Right ventricle myocardium superior (tissue), 1 donor: ENCODE data around the gene AVPR1B. TPM values are rescaled to one million over a fixed set of nuclear protein-coding genes. Genes with fewer than 3 reads are reported as not detected.

ENCODE experiments used
- ATAC-seq: fragments of 200-7000 bp; cut with Tn5 transposase; one replicate; pipeline ENCODE4 v1.9.1; 2020; ENCODE audit warnings: mild to moderate bottlenecking; ENCODE audit not compliant: poor library complexity
- DNase-seq: peaks from one replicate; pipeline ENCODE4 v3.0.0-alpha.2; 2020
- intact Hi-C: fragments of 100-400 bp; cut with DNase I; formaldehyde crosslinking; loops from one replicate; pipeline ENCODE4 v1.11.2; 2022
- total RNA-seq: library from RNA; stranded (reverse); fragmentation: NEBNext Ultra II Directional; extraction: Animal tissue kit (Norgen Biotek cat#: 25700); gene quantifications from one replicate; pipeline ENCODE4 v1.2.1, GENCODE V29; 2021
- donor health status: DM: no; HTN: yes; CAD: no; lungs with severe emphysema.

Gene AVPR1B
- total RNA-seq, 1 donor from 2014 or later = not detected

- ATAC-seq (no peak), DNase-seq (no peak)
- intact Hi-C loops = no loop called here
These were observed 2.2 kb downstream of the AVPR1B start for GRCh38 chr1:206114692-206115640.

- DNase-seq (no peak), ATAC-seq (no peak)
- intact Hi-C loops = no loop called here
These were observed 4.4 kb downstream of the AVPR1B start for GRCh38 chr1:206112600-206113301.

- intact Hi-C loops = no loop called here
- no peak for ATAC-seq
These were observed 5.8 kb downstream of the AVPR1B start for GRCh38 chr1:206111271-206111927.

GRCh38 chr1:206110820-206111219 lies 6.4 kb downstream of the AVPR1B start:
- DNase-seq (no peak), ATAC-seq (no peak)
- intact Hi-C loops = no loop called here

More at GRCh38 chr1:206111271-206111927, 5.8 kb downstream of the AVPR1B start:
- no peak for DNase-seq

DNA sequence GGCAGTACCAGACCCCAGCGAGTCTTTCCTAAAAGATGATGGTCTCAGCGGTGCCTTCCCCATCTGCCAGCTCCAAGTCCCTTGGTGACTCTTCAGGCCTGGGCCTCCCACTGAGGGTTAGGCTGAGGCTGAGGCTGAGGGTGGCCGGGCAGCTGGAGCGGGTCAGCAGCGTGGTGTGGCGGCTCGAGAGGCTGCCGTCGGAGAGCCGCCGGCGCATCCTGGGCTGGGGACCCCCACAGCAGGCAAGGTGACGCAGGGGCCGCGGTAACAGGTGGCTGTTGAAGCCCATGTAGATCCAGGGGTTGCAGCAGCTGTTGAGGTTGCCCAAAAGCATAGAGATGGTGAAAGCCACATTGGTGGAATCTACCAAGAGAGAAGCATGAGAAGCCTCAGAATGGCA lies 7.0 kb downstream of the AVPR1B start:
- DNase-seq = no peak
- intact Hi-C loops = no loop called here
- no peak for ATAC-seq

GRCh38 chr1:206109718-206110117 lies 7.5 kb downstream of the AVPR1B start:
- DNase-seq = no peak
- intact Hi-C loops = loop anchor here (10.0 kb wide), 1 partner anchor 315 kb away; no protein-coding TSS in a partner anchor
- ATAC-seq = no peak

DNA sequence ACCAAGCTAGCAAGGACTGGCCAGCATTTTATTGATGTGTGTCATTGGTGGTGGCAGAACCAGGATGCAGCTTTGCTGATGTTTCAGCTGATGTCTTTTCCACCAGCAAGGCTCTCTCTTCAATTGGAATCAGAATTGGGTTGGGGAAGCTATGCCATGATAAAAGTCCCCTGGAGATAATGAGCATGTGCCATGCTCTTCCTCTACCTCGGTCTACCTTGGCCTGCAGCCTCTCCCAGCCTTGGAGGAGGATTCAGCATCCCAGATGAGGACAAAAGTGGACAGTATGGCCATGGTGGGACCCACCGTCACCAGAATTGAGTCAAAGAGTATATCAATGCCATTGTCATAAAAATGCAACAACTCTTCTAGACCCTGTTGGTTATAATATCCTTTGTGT lies 8.6 kb downstream of the AVPR1B start:
- no peak for DNase-seq
- ATAC-seq = no peak
- intact Hi-C loops = loop anchor here (10.0 kb wide), 1 partner anchor 314 kb away; no protein-coding TSS in a partner anchor

DNA sequence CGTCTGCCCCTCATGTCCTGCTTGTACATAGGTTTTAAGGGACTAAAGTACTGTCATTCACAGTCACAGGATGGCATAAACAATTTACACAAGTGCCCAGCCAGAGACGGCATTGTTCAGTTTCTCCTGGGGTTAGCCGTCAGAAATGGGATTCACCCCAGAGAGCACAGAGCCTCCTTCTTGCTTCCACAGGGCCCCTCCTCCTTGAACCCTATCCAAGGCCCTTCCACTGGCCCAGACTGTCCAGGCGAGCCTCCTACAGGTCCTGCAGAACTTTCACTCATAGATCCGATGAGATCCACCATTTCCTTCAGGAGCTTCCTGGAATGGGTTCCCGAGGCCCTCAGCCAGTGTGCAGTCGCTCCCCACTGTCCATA lies 10.0 kb downstream of the AVPR1B start:
- no peak for ATAC-seq
- DNase-seq = no peak
- intact Hi-C loops = loop anchor here (2.0 to 10.0 kb wide), 3 partner anchors 74 to 312 kb away; no protein-coding TSS in a partner anchor

GRCh38 chr1:206106328-206107167 lies 10.6 kb downstream of the AVPR1B start:
- intact Hi-C loops = loop anchor here (2.0 to 10.0 kb wide), 3 partner anchors 74 to 312 kb away; no protein-coding TSS in a partner anchor
- ATAC-seq = peak; percentile 90
- peak; percentile 86 for DNase-seq

- ATAC-seq (no peak), DNase-seq (no peak)
- intact Hi-C loops = loop anchor here (10.0 kb wide), 1 partner anchor 311 kb away; no protein-coding TSS in a partner anchor
These were observed 11.7 kb downstream of the AVPR1B start for GRCh38 chr1:206105464-206105995.

DNA sequence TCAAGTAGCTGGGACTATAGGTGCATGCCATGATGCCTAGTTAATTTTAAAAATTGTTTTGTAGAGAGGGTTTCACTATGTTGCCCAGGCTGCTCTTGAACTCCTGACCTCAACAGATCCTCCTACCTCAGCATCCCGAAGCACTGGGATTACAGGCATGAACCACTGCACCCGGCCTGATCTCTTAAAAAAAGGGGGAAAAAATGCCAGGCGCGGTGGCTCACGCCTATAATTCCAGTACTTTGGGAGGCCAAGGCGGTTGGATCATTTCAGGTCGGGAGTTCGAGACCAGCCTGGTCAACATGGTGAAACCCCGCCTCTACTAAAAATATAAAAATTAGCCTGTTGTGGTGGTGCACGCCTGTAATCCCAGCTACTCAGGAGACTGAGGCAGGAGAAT lies 13.2 kb downstream of the AVPR1B start:
- intact Hi-C loops = loop anchor here (10.0 kb wide), 1 partner anchor 309 kb away; no protein-coding TSS in a partner anchor
- ATAC-seq (no peak), DNase-seq (no peak)

GRCh38 chr1:206102292-206102936 lies 14.8 kb downstream of the AVPR1B start:
- intact Hi-C loops = loop anchor here (10.0 kb wide), 1 partner anchor 308 kb away; no protein-coding TSS in a partner anchor
- DNase-seq = no peak
- ATAC-seq = no peak

DNA sequence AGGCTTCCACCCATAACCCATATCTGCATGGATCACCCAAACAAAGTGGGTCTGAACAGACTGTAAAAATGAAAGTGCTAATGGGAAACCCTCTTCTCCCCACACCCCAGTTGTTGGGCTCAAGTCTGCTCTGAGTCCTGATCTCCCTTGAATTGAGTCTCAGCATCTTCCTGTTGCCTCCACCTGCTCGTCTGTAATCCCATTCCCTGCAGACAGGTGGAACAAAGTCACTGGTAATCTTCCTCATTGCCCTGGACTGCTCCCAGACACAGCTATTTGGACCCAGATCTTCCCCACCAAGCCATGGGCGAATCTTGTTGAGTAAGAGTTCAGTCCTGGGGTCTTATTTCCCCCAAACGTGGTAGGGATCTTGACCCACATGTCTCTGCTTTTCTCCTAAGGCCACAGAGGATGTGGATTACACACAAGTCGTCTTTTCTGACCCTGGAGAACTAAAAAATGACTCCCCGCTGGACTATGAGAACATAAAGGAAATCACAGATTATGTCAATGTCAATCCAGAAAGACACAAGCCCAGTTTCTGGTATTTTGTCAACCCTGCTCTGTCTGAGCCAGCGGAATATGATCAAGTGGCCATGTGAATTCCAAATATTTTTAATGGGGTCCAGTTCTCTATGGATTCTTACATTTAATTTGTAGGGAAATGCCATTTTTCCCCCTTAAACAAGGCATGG lies 15.7 kb downstream of the AVPR1B start:
- intact Hi-C loops = loop anchor here (10.0 kb wide), 1 partner anchor 307 kb away; no protein-coding TSS in a partner anchor
- no peak for DNase-seq
- no peak for ATAC-seq

DNA sequence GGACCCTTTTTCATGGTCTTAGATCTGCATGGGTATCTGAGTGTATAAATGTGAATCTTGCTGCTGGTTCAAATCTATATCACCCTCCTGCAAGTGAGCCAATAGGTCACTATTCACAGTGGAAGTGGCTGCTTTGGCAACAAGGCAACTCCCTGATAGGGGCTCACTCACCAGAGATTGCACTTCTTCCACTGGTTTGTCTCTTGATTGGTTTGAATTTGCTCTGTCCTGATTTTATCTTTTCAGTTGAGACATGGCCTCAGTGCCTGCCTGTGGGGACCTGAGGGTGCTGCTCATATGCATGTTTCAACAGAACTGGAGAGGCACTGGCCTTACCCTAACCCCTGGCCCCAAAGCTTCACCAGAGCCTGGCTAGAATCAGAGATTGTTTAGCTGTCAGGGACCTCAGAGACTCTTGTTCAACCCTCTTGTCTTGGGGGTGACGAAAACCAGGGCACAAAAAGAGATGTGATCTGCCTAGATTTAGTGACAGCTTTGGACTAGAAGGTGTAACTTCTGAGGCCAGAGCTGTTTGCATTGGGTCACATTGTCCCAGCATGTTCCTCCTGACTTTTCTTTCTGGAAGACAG lies 16.9 kb downstream of the AVPR1B start:
- no peak for DNase-seq
- intact Hi-C loops = loop anchor here (10.0 kb wide), 1 partner anchor 306 kb away; no protein-coding TSS in a partner anchor
- no peak for ATAC-seq

- no peak for DNase-seq
- intact Hi-C loops = no loop called here
- ATAC-seq = no peak
These were observed 18.8 kb downstream of the AVPR1B start for GRCh38 chr1:206098242-206098919.

DNA sequence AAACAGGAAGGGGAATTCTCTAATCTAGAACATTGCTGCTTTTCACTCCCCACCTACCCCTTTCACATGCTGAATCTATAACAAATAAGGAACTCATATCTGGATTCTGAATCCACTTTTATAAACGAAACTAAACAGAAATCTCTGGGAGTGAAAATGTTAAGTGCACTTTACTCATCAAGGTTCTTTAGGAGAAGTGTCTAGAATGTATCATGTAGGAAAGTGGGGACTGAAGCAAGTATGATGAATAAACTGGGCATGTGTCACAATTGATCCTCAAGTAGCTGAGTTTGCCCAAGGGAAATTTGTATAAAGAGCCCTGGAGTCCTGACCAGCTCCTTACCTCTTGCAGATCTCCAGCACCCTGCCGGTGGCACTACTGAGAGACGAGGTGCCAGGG lies 19.8 kb downstream of the AVPR1B start:
- DNase-seq = no peak
- no peak for ATAC-seq
- intact Hi-C loops = no loop called here
